Fibroblast of villous mesenchyme (primary cell): ENCODE measurements around the gene LRRC38. TPM values are rescaled to one million over a fixed set of nuclear protein-coding genes. Genes with fewer than 3 reads are reported as not detected.

Experiments
- DNase-seq: peaks from one replicate; pipeline ENCODE4 v3.0.0-alpha.2; 2010; ENCODE audit warnings: low read depth
- H3K4me3 ChIP-seq: 2 replicates; pipeline ENCODE4 v1.5.1; 2011; ENCODE audit warnings: low read depth, mild to moderate bottlenecking, low read length
- total RNA-seq: library from RNA; depleted of rRNA; stranded (reverse); fragments of >200 nt; gene quantifications from 2 replicates; pipeline ENCODE4 v1.2.3, GENCODE V29; 2012
- TF ChIP-seq, protein P1 (sequence below): IDR thresholded peaks from 2 replicates; pipeline ENCODE4 v1.5.1; 2012; ENCODE audit warnings: low read depth, mild to moderate bottlenecking, low read length; ENCODE audit not compliant: insufficient read depth

LRRC38 gene
- total RNA-seq, 1 donor, result not detected

DNA sequence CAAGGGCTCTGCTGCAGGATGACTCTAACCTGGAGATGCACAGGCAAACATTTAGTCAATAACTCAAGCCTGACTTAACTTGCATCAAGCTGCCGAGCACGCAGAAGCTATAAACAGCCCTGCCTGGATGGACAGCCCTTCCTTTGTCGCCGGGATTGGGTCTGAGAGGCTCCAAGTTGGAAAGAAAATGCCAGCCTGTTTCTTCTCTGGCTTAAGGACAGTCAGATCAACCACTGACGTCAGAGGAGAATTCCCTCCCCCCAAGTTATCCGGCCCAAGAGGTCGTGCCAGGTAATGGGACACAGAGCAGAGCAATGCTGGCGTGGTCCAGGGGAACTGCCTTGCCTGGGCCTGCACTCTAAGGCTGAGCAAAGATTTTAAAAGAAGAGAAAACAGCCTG is 27.1 kb upstream of the LRRC38 start:
- no peak overlapping the region for H3K4me3 ChIP-seq
- TF ChIP-seq, protein P1, sequence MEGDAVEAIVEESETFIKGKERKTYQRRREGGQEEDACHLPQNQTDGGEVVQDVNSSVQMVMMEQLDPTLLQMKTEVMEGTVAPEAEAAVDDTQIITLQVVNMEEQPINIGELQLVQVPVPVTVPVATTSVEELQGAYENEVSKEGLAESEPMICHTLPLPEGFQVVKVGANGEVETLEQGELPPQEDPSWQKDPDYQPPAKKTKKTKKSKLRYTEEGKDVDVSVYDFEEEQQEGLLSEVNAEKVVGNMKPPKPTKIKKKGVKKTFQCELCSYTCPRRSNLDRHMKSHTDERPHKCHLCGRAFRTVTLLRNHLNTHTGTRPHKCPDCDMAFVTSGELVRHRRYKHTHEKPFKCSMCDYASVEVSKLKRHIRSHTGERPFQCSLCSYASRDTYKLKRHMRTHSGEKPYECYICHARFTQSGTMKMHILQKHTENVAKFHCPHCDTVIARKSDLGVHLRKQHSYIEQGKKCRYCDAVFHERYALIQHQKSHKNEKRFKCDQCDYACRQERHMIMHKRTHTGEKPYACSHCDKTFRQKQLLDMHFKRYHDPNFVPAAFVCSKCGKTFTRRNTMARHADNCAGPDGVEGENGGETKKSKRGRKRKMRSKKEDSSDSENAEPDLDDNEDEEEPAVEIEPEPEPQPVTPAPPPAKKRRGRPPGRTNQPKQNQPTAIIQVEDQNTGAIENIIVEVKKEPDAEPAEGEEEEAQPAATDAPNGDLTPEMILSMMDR, result no peak
- DNase-seq, result peak; percentile 12

DNA sequence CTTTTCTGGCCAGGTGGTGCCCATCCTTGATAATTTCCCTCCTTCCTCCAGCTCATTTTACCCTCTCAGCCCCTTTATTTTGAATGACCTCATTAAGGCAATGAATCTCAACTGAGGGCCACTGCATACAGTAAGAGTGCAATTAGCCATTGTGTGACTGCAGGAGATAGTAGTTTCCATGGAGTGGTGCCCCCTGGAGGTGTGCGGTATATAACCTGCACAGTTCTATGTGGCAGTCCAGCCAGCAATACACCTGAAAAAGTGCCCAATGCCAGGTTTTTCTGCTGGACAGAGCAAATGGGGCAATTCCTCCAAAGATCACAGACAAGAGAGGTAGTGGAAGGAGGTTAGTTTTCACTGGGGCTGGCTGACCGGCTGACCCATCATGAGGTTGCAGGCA is 25.9 kb upstream of the LRRC38 start:
- DNase-seq, result no peak
- H3K4me3 ChIP-seq, result no peak overlapping the region
- TF ChIP-seq, protein P1, result no peak

DNA sequence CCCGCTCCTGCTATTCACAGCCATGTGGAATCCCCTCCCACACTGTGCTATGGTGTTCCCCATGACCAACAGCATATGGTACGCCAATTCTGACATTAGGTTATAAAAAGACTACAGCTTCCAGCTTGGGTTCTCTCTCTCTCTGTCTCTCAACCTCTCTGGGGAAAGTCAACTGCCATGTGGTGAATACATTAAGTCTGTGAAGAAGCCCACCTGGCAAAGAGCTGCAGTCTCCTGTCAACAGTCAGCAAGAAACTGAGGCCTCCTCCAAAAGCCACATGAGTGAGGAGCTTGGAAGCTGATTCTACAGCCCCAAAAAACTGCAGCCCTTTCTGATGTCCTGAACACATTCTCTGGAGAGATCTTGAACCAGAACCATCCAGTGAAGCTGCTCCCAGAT is 25.0 kb upstream of the LRRC38 start:
- no peak for DNase-seq
- TF ChIP-seq, protein P1, result no peak
- no peak overlapping the region for H3K4me3 ChIP-seq

DNA sequence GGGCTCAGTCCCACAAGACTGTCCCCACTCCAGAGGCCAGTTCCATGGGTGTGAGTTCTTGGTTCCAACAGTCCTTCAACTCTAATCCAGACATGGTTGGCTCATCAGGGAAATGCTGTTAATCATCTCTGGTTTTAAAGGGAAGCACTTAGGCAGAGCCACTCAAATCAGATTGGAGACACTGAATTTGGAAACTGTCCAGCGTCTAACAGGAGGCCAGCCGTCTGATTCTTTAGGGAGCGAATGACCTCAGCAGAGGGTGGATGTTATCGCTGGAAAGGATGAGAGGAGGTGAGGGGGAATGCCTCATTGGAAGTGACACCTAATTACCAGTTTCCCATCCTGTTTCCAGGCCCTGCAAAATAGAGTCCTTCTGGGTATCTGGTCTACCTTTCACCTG is 22.8 kb upstream of the LRRC38 start:
- TF ChIP-seq, protein P1, result no peak
- DNase-seq, result no peak

DNA sequence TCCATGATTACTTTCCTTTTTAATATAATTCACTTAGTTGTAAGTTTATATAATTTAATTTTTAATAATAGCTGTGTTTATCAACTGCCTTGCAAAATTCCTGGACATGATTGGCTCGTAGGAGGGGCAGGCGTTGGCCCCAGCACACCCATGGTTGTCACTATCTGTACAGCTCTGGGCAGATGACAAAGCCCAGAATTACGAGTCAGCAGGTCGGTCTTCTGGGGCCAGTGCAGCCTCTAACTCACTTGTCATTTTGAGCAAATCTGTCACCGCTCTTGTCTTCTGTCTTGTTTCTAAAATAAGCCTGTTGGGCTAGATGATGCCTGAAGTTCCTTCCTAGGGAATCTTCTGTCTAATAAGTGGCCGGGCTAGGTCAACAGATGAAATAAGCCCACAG is 21.4 kb upstream of the LRRC38 start:
- TF ChIP-seq, protein P1, result no peak
- no peak for DNase-seq

More for the DNA sequence above, 22.8 kb upstream of the LRRC38 start:
- no peak overlapping the region for H3K4me3 ChIP-seq

DNA sequence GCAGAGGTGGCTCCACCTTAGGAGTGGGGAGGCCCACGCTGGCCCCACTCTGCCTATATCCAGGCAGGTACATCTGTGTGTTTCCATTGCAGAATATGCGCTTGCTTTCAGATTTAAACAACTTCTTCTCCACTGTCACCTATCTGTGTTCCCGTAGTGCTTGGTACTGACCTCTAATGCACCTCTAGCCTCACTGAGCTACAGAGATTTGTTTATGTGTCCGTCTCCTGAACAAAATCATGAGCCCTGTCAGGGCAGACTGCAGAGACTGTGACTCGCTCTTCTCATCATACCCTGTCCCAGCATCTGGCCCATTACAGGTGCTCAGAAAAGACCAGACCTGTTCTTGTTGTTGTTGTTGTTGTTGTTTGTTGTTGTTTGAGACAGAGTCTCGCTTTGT is 14.5 kb upstream of the LRRC38 start:
- DNase-seq, result no peak
- TF ChIP-seq, protein P1, result no peak
- no peak overlapping the region for H3K4me3 ChIP-seq

More for the DNA sequence above, 21.4 kb upstream of the LRRC38 start:
- no peak overlapping the region for H3K4me3 ChIP-seq

DNA sequence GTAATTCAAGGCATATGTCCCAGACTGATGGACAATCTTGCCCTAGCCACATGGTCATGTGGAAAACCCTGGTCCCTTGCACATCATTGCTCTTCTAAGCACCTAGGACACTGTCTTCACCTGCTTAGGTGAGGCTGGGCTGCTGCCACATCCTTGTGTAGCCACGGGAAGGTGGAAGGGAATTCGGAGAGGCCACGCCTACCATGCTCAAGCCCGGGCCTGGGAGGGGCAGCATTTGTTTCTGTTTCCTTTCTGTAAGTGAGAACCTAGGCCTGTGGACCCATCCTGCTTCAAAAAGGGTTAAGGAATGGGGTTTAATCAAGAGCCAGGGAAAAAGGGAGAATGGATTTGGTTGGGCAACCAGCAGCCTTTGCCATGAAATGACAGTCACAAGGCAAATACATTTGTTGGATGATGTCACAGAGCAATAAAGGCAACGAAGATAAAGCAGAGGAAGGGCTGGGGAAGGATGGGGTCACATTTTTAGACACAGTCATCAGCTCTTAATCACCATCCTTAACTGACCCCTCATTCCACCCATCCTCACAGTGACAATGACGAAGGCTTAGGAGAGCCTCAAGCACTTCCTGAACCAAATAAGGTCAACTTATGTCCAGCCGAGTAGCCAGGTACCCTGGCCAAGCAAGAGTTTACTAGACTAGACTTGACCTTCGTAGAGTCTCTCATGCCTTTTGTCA is 10.1 kb upstream of the LRRC38 start:
- TF ChIP-seq, protein P1, result no peak
- no peak for DNase-seq
- H3K4me3 ChIP-seq, result no peak overlapping the region
